Esophagus muscularis mucosa (tissue), 4 donors: ENCODE results near the gene NCAN.

Experiments
- EP300 ChIP-seq: sonication (generic); formaldehyde crosslinking; IDR thresholded peaks from one replicate; pipeline ENCODE4 v1.6.1; 2017; ENCODE audit warnings: antibody characterized with exemption
- POLR2A ChIP-seq: fragments of 450-650 bp; IDR thresholded peaks from one replicate; pipeline ENCODE4 v1.6.1; 2017; ENCODE audit warnings: antibody characterized with exemption, moderate library complexity, mild to moderate bottlenecking, low read depth
- POLR2AphosphoS5 ChIP-seq, 2 donors: sonication (generic); formaldehyde crosslinking; IDR thresholded peaks; one replicate each; pipeline ENCODE4 v1.6.1; 2017; ENCODE audit warnings: antibody characterized with exemption in 2 of 2
- TF ChIP-seq, protein P1 (sequence below), 3 experiments: fragments of 200-600 bp in 2 of 3; fragments of 450-650 bp in 1 of 3; sonication (generic) in 2 of 3; IDR thresholded peaks; one replicate each; pipeline ENCODE4 v1.5.1; 2017 to 2019; ENCODE audit warnings: antibody characterized with exemption in 3 of 3, mild to moderate bottlenecking in 2 of 3, moderate library complexity in 1 of 3

DNA sequence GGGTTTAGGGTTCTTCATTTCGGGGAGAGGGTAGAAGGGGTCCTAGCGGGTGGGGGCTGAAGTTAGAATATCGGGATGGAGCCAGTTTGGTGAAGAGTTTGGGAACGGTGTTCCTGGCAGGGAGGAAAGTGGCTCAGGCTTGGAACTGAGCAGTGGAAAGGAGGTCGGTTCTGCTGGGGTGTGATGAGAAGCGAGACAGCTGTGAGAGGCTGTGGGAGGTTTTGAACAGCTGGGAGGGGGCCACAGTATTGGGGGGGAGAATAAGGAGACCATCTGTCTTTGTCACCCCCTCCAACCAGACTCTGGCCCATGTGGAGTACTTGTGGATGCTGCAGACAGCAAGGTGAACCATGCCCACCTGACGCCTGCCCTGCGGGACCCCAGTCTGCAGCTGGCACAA, 62.4 kb downstream of the NCAN start:
- TF ChIP-seq POLR2AphosphoS5 (IDR thresholded peaks at IDR 0.05), result no peak
- TF ChIP-seq, protein P1, sequence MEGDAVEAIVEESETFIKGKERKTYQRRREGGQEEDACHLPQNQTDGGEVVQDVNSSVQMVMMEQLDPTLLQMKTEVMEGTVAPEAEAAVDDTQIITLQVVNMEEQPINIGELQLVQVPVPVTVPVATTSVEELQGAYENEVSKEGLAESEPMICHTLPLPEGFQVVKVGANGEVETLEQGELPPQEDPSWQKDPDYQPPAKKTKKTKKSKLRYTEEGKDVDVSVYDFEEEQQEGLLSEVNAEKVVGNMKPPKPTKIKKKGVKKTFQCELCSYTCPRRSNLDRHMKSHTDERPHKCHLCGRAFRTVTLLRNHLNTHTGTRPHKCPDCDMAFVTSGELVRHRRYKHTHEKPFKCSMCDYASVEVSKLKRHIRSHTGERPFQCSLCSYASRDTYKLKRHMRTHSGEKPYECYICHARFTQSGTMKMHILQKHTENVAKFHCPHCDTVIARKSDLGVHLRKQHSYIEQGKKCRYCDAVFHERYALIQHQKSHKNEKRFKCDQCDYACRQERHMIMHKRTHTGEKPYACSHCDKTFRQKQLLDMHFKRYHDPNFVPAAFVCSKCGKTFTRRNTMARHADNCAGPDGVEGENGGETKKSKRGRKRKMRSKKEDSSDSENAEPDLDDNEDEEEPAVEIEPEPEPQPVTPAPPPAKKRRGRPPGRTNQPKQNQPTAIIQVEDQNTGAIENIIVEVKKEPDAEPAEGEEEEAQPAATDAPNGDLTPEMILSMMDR (IDR thresholded peaks at IDR 0.05), result no peak
- no peak for TF ChIP-seq EP300
- TF ChIP-seq POLR2A, result no peak
